Measurements from ENCODE around the gene MAX.
A peak's percentile ranks its signal among the peaks of the same experiment; 100 is the strongest.

Gene MAX

GRCh38 chr14:65071544-65071943, 30.8 kb downstream of the MAX start:
- DNase-seq, result no peak

- peak; percentile 82 for DNase-seq
Measured at GRCh38 chr14:65070471-65070976, 31.8 kb downstream of the MAX start.

DNA sequence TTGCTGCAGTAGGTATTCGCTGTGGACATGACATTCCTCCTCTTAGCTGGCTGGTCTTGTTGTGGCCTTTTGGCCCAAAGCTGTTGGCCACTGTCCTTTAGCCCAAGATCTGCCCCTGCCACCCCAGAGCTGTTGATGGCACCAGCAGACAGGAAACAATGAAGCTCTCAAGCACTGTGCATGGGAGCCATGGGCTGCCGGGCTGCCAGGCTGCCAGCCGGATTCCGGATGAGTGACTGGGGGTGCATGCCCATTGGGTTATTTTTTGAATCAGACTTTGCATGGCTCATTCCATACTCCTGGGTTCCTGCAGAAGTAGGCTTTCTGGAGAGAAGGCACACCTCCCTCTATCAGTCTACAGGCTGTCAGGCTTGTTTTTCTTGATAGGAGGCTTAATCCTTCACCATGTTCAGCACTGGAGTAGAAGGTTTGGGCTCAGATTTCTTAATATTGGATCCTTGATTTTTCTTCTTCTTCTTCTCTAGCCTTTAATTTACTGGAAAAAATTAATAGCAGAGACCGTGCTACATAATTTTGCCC, 32.4 kb downstream of the MAX start:
- no peak for DNase-seq

GRCh38 chr14:65065719-65066118, 36.6 kb downstream of the MAX start:
- no peak for DNase-seq

GRCh38 chr14:65062096-65063075, 39.9 kb downstream of the MAX start:
- no peak for DNase-seq

DNA sequence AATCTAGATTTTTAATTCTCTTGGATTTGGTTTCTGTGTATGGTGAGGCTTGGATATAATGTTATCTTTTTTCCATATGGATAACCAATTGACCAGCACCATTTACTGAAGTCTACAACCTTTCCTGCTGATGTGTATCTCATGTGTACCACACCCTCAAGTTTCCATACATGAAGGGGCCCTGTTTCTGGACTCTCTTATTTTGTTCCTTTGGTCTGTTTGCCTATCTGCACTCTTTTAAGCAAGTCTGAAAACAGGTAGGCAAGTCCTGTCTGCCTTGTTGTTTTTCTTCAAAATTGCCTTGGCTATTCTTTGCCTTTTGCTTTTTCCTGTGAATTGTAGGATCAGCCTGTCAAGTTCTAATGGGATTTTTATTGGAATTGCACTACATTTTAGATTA, 44.6 kb downstream of the MAX start:
- DNase-seq, result no peak

DNA sequence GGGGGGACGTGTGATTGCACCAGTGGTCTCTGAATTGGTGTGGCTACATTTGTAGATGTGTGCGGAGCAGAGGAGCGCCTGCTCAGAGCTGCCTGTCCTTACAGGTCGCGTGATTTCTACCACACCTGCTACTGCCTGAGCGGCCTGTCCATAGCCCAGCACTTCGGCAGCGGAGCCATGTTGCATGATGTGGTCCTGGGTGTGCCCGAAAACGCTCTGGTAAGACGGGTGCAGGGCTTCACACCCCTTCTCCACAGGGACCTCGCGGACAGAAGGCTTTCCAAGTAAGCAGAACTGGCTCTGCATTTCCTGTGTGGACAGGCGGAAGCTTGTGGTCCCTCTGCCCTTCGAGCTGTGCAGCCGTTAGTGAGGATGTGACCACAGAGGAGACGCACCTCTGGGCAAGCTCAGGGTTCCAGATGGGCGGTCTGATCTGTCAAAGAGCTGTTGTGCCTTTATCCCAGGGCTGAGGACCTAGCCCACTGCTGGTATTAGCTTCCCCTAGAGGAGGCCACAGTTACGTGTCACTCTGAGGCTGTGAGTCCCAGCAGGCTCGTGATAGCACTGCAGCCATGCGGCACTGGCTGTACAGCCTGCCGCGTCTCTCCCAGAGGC, 47.7 kb downstream of the MAX start:
- no peak for DNase-seq

DNA sequence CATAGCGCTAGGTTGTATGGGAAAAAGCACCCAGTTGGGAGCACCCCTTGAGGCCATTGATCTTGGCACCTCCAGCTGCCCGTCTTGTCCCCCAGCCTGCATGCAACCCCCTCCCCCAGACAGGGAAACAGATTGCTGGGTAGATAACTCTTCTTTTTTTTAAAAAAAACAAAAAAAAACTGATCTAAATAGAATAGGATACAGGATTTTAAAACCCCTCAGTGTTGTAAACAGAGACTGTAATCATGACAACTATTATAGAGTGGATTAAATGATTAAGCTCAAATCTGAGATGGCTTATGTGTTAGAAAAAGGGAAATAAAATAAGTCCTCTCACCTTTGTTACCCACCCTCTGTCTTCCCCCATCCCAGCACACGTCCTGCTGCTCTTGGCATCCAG, 48.9 kb downstream of the MAX start:
- DNase-seq, result no peak

DNA sequence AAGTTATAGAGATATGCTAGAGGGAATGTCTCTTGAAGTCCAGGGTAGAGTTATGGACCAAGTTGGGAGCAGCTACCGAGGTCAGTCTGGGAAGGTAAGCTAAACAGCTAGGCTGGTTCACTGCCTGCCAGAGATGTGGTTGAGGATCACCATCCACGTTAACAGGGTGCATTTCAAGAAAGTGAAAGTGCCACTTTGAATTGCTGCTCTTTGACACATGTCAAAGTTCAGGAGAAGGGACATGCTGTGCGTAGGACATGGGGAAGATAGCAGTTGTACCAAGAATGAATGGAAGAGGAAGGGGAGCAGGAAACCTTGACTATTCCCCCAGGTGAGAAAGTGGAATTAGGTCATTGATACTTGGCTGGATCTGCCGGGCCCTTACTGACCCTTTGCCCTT, 49.5 kb downstream of the MAX start:
- no peak for DNase-seq

DNA sequence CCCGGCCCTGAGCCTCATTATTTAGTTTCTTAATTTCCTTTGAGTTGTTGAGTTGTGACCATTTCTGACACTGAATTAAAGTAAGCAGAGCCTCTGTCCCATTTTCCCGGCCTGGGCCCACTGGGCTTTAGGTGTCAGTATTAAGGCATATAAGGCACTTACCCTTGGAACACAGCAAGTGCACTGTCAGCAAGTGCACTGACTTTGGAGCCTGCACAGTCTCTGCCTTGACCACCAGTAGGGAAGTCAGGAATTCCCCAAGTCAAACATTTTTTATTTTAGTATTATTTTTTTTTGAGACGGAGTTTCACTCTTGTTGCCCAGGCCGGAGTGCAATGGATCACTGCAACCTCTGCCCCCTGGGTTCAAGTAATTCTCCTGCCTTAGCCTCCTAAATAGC, 56.6 kb downstream of the MAX start:
- no peak for DNase-seq

GRCh38 chr14:65045006-65045405, 57.3 kb downstream of the MAX start:
- DNase-seq, result no peak

DNA sequence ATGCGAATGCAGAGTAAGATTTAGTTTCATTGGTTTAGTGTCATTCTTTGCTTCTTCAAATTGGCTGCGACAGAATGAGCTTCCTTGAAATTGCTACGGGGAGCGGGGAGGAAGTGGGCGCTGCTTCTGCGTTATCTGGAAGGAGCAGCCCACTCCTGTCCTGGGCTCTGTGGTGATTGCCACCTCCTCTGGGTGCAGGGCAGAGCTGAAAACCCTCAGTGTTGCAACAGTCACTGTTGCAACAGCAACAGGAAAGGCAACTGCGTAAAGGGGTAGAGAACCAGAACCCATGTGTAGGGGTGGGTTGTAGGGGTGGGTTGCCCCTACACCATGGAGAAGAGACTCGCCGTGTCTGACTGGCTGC, 57.7 kb downstream of the MAX start:
- no peak for DNase-seq

GRCh38 chr14:65043893-65044595, 58.3 kb downstream of the MAX start:
- DNase-seq, result no peak

GRCh38 chr14:65042731-65043372, 59.5 kb downstream of the MAX start:
- DNase-seq, result no peak

DNA sequence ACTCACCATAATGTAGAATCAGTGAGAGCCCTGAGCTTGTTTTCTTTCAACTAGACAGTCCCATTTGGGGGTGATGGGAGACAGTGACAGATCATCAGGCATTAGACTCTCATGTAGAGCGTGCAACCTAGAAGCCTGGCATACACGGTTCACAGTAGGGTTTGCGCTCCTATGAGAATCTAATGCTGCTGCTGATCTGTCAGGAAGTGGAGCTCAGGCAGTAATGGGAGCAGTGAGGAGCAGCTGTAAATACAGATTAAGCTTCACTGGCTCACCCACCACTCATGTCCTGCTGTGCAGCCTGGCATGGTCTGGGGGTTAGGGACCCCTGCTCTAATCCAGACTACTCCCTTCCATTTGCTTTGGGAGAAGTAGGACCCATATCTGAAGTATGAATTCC, 60.0 kb downstream of the MAX start:
- no peak for DNase-seq

DNA sequence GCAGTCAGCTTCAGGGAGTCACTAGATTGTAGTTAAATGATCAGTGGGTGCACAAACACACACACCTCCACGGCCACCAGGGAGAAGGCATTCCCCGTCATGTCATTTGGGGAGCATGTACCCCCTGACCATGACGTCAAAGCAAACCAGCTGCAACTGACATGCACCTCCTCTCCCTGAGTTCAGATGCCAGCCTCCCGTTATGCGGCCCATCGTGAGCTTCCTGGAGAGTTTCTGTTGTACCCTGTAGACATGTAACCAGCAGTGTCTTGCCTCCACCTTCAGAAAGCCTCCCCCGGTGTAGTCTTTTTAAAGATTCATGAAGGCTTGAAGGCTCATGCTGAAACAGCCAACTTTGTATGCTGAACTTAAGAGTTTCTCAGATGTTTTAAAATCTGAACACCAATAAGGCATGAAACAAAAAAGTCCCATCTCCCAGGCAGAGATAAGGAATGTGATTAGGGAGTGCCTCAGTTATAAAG, 60.8 kb downstream of the MAX start:
- DNase-seq, result no peak

- DNase-seq, result no peak
Measured at GRCh38 chr14:65040666-65041433, 61.5 kb downstream of the MAX start.

GRCh38 chr14:65038966-65039365, 63.4 kb downstream of the MAX start:
- DNase-seq, result no peak

DNA sequence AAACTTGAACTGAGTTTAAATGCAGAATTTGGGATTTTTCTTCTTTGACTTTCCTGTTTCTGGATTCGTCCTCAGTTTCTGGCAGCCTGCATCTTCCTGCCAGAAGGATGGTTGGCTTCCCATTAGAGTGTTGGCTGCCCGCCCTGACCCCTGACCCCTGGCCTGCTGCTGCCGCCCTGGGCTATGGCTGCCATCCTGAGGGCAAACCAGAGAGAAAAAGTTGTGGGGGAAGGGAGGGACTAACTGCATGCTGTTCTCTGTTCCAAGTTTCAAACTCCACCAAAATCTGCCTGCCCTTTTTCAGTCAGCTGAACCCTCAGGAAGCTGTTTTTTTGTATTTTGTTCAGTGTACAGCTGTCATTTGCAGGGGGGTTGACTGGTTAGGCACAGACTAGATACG, 67.3 kb downstream of the MAX start:
- no peak for DNase-seq

DNA sequence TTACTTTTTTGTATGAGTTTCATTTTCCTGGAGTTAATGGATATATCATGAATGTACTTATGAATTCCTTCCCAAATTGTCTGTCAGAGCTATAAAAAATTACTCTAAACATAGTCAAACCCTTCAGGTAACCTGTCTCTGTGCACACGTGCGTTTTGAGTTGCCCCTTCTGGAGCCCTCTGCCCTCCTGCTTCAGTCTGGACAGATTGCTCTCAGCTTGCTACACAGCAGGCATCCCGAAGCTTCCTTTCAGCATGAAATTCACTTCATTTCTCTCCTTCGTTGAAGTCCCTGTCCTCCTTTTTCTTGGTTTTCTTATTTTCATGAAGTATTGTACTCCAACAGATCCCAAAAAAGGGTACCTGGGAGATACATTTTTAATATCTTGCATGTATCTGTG, 68.3 kb downstream of the MAX start:
- no peak for DNase-seq

DNA sequence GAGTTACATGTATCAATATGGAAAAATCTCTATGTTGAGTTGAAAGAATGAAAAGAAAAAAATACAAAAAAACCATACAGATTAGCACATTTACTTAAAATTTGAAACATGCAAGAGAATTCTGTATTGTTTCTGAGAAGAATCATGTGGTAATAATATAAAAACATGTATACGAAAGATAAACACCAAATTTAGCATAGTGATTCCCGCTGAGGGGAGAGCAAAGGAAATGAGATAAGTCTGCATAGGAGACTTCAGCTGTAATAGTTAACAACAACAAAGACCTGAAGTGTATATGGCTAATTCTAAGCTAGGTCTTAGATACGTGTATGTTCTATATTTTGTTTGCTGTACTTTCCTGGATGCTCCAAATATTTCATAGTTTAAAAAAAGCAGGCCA, 69.1 kb downstream of the MAX start:
- no peak for DNase-seq

DNA sequence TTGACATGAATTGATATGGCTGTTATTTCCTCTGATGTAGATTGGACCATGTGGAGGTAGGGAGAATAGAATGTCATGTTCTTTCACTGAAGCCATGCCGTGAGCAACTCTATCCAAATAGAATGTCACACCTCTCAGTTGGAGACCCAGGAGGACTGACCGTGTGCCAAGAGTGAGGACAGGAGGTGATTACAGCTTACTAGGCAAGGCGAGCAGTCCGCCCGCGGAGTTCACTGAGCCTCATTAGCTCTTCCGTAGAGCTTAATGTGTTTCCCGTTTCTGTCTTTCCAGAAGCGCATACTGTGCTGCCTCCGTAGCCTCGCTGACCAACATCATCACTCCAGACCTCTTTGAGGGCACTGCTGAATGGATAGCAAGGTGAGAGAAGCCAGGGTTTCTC, 70.0 kb downstream of the MAX start:
- no peak for DNase-seq

All from NCI-H146 (cell line).